Lung (tissue), 12 donors: ENCODE measurements around the gene TTI1. TPM values are rescaled to one million over a fixed set of nuclear protein-coding genes. Genes with fewer than 3 reads are reported as not detected.

Experiments used
- ATAC-seq: fragments of 200-7000 bp; cut with Tn5 transposase; one replicate; pipeline ENCODE4 v1.9.1; 2020; ENCODE audit warnings: moderate number of reproducible peaks; ENCODE audit not compliant: insufficient read depth, low FRiP score
- DNase-seq, 3 donors: peaks; one replicate each; pipeline ENCODE4 v3.0.0-alpha.2; 2013 to 2017
- H3K27ac ChIP-seq, 2 donors: one replicate each; pipeline ENCODE4 v1.5.1; 2013; ENCODE audit warnings: mild to moderate bottlenecking in 2 of 2, moderate library complexity in 2 of 2, control low read depth in 1 of 2, inconsistent platforms in 1 of 2, low read depth in 1 of 2, low read length in 1 of 2
- H3K27me3 ChIP-seq, 3 donors: one replicate each; pipeline ENCODE4 v1.5.1; 2013; ENCODE audit warnings: low read length in 2 of 3; ENCODE audit not compliant: control insufficient read depth in 3 of 3, insufficient read depth in 3 of 3
- H3K36me3 ChIP-seq, 4 donors: one replicate each; pipeline ENCODE4 v1.5.1; 2013; ENCODE audit warnings: low read length in 4 of 4, mild to moderate bottlenecking in 1 of 4, moderate library complexity in 1 of 4; ENCODE audit not compliant: control insufficient read depth in 4 of 4, insufficient read depth in 4 of 4
- H3K4me1 ChIP-seq, 5 donors: one replicate each; pipeline ENCODE4 v1.5.1; 2013; ENCODE audit warnings: low read length in 5 of 5, mild to moderate bottlenecking in 2 of 5, moderate library complexity in 1 of 5; ENCODE audit not compliant: control insufficient read depth in 5 of 5, insufficient read depth in 5 of 5
- H3K4me3 ChIP-seq: one replicate; pipeline ENCODE4 v1.5.1; 2013; ENCODE audit warnings: mild to moderate bottlenecking, control low read depth, moderate library complexity
- H3K9ac ChIP-seq, 2 donors: one replicate each; pipeline ENCODE4 v1.5.1; 2013; ENCODE audit warnings: low read length in 2 of 2, control low read depth in 1 of 2; ENCODE audit not compliant: insufficient read depth in 1 of 2
- H3K9me3 ChIP-seq, 4 donors: one replicate each; pipeline ENCODE4 v1.5.1; 2013; ENCODE audit warnings: low read length in 3 of 4, mild to moderate bottlenecking in 1 of 4, moderate library complexity in 1 of 4; ENCODE audit not compliant: control insufficient read depth in 4 of 4, insufficient read depth in 3 of 4
- WGBS, 2 donors: extraction: QIAGEN DNeasy Blood & Tissue Kit; methylation state at CpG; one replicate each; pipeline ENCODE4 v1.1.7; 2013; 5-methylcytosine and 5-hydroxymethylcytosine counted together
- polyA plus RNA-seq, 2 donors: library from polyadenylated mRNA; stranded (reverse); fragments of 200-250 nt; gene quantifications; one replicate each; pipeline ENCODE4 v1.2.1, GENCODE V29; 2013
- total RNA-seq, 2 donors: library from RNA; depleted of rRNA in 1 of 2; stranded (reverse); fragments of >200 nt in 1 of 2; gene quantifications; one replicate each; pipeline ENCODE4 v1.2.1, GENCODE V29; 2014 to 2021
- TF ChIP-seq, protein P1 (sequence below): IDR thresholded peaks from 2 replicates; pipeline ENCODE4 v1.5.1; 2012; ENCODE audit warnings: mild to moderate bottlenecking; ENCODE audit errors: control extremely low read depth, extremely low read depth
- donor health status: control.
- donor health status: control.
- donor health status: Bipolar disorder and iron deficiency.
- donor health status: healthy.
- donor health status: DM: yes; HTN: yes; CAD: no.

TTI1 gene
- total and polyA plus RNA-seq, 4 donors, result 6.7 to 33.8 (median 15.5) TPM

DNA sequence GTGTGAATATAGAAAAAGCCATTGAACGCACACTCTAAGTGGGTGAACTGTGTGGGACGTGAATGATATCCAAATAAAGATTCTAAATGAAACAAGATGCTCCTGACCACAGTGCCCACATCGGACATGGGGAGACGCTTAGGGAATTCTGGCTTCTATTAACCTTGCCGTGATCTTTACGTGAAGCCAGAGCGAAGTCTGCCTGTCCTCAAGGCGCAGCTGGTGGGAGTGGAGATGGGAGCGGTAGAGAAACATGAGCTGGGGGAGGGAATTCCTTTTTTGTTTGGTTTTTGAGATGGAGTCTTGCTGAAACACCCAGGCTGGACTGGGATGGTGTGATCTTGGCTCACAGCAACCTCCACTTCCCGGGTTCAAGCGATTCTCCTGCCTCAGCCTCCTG is 84.3 kb downstream of the TTI1 start:
- DNase-seq (no peak), ATAC-seq (no peak)
- Histone ChIP-seq H3K27me3 (no peaks in the 10 kb centered on the region), H3K36me3 (no peaks in the 10 kb centered on the region), H3K27ac (no peak overlapping the region), H3K4me1 (no peaks in the 10 kb centered on the region), H3K4me3 (no peak overlapping the region), H3K9ac (no peak overlapping the region), H3K9me3 (peaks cover 0 to 6% (median under 1%) of the 10 kb centered on the region in 4 donors)
- TF ChIP-seq, protein P1, sequence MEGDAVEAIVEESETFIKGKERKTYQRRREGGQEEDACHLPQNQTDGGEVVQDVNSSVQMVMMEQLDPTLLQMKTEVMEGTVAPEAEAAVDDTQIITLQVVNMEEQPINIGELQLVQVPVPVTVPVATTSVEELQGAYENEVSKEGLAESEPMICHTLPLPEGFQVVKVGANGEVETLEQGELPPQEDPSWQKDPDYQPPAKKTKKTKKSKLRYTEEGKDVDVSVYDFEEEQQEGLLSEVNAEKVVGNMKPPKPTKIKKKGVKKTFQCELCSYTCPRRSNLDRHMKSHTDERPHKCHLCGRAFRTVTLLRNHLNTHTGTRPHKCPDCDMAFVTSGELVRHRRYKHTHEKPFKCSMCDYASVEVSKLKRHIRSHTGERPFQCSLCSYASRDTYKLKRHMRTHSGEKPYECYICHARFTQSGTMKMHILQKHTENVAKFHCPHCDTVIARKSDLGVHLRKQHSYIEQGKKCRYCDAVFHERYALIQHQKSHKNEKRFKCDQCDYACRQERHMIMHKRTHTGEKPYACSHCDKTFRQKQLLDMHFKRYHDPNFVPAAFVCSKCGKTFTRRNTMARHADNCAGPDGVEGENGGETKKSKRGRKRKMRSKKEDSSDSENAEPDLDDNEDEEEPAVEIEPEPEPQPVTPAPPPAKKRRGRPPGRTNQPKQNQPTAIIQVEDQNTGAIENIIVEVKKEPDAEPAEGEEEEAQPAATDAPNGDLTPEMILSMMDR, result no peak
- WGBS, 2 donors, result 91 to 92% methylated on average over 11 of the region's 11 CpGs

DNA sequence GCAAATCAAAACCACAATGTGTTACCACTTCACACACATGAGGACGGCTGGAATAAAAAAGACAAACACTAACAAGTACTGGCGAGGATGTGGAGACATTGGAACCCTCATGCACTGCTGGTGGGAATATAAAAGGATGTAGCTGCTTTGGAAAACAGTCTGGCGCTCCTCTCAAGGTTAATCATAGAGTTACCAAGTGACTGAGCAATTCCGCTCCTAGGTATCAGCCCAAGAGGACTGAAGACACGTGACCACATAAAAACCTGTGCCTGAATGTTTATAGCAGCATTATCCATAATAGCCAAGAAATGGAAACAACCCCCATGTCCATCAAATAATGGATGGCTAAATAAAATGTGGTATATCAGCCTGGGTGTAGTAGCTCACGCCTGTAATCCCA is 85.3 kb downstream of the TTI1 start:
- Histone ChIP-seq H3K27ac (no peak overlapping the region), H3K4me1 (no peaks in the 10 kb centered on the region), H3K27me3 (no peaks in the 10 kb centered on the region), H3K4me3 (no peak overlapping the region), H3K9me3 (peaks cover 0 to 6% (median under 1%) of the 10 kb centered on the region in 4 donors), H3K36me3 (no peaks in the 10 kb centered on the region), H3K9ac (no peak overlapping the region)
- WGBS, 2 donors, result 92 to 96% methylated on average over 6 of the region's 6 CpGs
- no peak for DNase-seq
- TF ChIP-seq, protein P1, result no peak
- no peak for ATAC-seq

DNA sequence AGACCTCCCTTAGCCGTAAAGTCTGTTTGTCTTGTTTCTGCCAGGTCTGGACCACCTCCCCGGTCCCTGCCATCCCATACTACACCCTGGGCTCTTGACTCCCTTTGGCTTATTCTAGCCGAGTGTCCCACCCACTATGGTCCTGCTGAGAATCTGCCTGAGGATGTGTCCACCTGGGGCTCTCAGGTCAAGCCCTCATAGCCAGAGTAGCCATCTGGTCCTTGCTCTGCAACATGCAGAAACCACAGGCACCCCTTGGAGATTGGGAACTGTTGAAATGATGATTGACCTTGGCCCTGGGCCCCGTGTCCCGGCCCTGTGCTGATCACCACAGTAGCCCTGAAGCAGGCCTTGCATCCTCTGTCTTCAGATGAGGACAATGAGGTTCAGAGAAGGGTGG is 86.3 kb downstream of the TTI1 start:
- Histone ChIP-seq H3K9ac (no peak overlapping the region), H3K9me3 (peaks cover 0 to 6% (median under 1%) of the 10 kb centered on the region in 4 donors), H3K4me1 (no peaks in the 10 kb centered on the region), H3K36me3 (no peaks in the 10 kb centered on the region), H3K27ac (no peak overlapping the region), H3K27me3 (no peaks in the 10 kb centered on the region), H3K4me3 (no peak overlapping the region)
- DNase-seq (no peak), ATAC-seq (no peak)
- WGBS, 2 donors, result 88 to 92% methylated on average over 5 of the region's 5 CpGs
- TF ChIP-seq, protein P1, result no peak

DNA sequence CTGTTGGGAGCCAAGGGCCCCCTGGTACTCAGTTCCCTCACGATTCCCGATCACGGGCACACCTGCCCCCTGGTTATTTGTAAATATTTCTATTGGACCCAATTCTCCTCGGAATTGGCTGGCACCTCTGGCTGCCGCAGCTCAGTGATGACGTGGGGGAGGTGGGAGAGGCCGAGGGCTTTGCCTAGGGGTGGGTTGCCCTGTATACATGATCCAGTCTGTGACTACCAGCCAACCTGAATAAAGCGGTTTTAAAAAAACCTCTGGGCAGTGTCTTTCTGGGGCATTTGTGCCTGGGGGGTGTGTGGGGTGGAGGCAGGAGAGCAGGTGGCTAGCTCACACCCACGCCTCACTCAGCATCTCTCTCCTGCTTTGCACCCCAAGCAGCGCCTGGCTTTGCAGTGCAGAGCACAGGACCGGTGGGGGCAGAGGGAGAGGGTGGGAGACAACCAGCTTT is 88.1 kb downstream of the TTI1 start:
- no peak for DNase-seq
- Histone ChIP-seq H3K27me3 (no peaks in the 10 kb centered on the region), H3K27ac (no peak overlapping the region), H3K36me3 (no peaks in the 10 kb centered on the region), H3K9me3 (peaks cover 0 to 6% (median 0%) of the 10 kb centered on the region in 4 donors), H3K9ac (no peak overlapping the region), H3K4me3 (no peak overlapping the region), H3K4me1 (no peaks in the 10 kb centered on the region)
- ATAC-seq, result no peak
- TF ChIP-seq, protein P1, result no peak
- 58 to 75% methylated on average over 11 of the region's 11 CpGs for WGBS, 2 donors
